Measurements from ENCODE around the gene LYSMD4.

The LYSMD4 gene

GRCh38 chr15:99732124-99732750, 1.0 kb downstream of the LYSMD4 start:
- peak overlapping the region in 20 of 21 experiments; percentile 65 to 97 (median 89) for H3K27ac ChIP-seq
- H3K4me3 ChIP-seq: peak overlapping the region; percentile 82 to 96 (median 90)

- Histone ChIP-seq H3K4me3 (peak overlapping the region in 6 of 7 experiments; percentile 82 to 96 (median 91)), H3K27ac (peak overlapping the region in 7 of 21 experiments; percentile 2 to 97 (median 88))
Observed at GRCh38 chr15:99731336-99732123, 1.7 kb downstream of the LYSMD4 start.

- no peak overlapping the region for H3K27ac ChIP-seq
Observed at GRCh38 chr15:99729920-99730319, 3.3 kb downstream of the LYSMD4 start.

GRCh38 chr15:99729327-99729726, 3.9 kb downstream of the LYSMD4 start:
- Histone ChIP-seq H3K27ac (no peak overlapping the region), H3K4me3 (no peak overlapping the region)

More at GRCh38 chr15:99729920-99730319, 3.3 kb downstream of the LYSMD4 start:
- H3K4me3 ChIP-seq: no peak overlapping the region

GRCh38 chr15:99728916-99729315, 4.3 kb downstream of the LYSMD4 start:
- Histone ChIP-seq H3K4me3 (no peak overlapping the region), H3K27ac (no peak overlapping the region)

GRCh38 chr15:99727733-99728132, 5.5 kb downstream of the LYSMD4 start:
- Histone ChIP-seq H3K4me3 (no peak overlapping the region), H3K27ac (no peak overlapping the region)

GRCh38 chr15:99727330-99727729, 5.9 kb downstream of the LYSMD4 start:
- Histone ChIP-seq H3K27ac (no peak overlapping the region), H3K4me3 (no peak overlapping the region)

- no peak overlapping the region for H3K27ac ChIP-seq
- H3K4me3 ChIP-seq: no peak overlapping the region
Observed at GRCh38 chr15:99726333-99726732, 6.9 kb downstream of the LYSMD4 start.

GRCh38 chr15:99722406-99722805, 10.8 kb downstream of the LYSMD4 start:
- Histone ChIP-seq H3K27ac (no peak overlapping the region), H3K4me3 (no peak overlapping the region)

GRCh38 chr15:99721896-99722295, 11.3 kb downstream of the LYSMD4 start:
- Histone ChIP-seq H3K4me3 (no peak overlapping the region), H3K27ac (no peak overlapping the region)

GRCh38 chr15:99721104-99721778, 12.0 kb downstream of the LYSMD4 start:
- no peak overlapping the region for H3K4me3 ChIP-seq
- H3K27ac ChIP-seq: no peak overlapping the region

GRCh38 chr15:99720533-99720932, 12.7 kb downstream of the LYSMD4 start:
- no peak overlapping the region for H3K4me3 ChIP-seq
- H3K27ac ChIP-seq: no peak overlapping the region

- Histone ChIP-seq H3K27ac (no peak overlapping the region), H3K4me3 (no peak overlapping the region)
Observed at GRCh38 chr15:99719096-99719541, 14.1 kb downstream of the LYSMD4 start.

- no peak overlapping the region for H3K27ac ChIP-seq
- no peak overlapping the region for H3K4me3 ChIP-seq
Observed at GRCh38 chr15:99718421-99718820, 14.8 kb downstream of the LYSMD4 start.

GRCh38 chr15:99717161-99718009, 15.9 kb downstream of the LYSMD4 start:
- H3K27ac ChIP-seq: peak overlapping the region in 10 of 21 experiments; percentile 21 to 76 (median 47)

GRCh38 chr15:99716540-99717095, 16.6 kb downstream of the LYSMD4 start:
- Histone ChIP-seq H3K4me3 (no peak overlapping the region), H3K27ac (peak overlapping the region in 10 of 21 experiments; percentile 21 to 76 (median 49))

More at GRCh38 chr15:99717161-99718009, 15.9 kb downstream of the LYSMD4 start:
- H3K4me3 ChIP-seq: no peak overlapping the region

GRCh38 chr15:99712415-99712814, 20.8 kb downstream of the LYSMD4 start:
- Histone ChIP-seq H3K27ac (peak overlapping the region in 1 of 21 experiments; percentile 7), H3K4me3 (no peak overlapping the region)

- H3K27ac ChIP-seq: peak overlapping the region in 3 of 21 experiments; percentile 2 to 8 (median 7)
- H3K4me3 ChIP-seq: no peak overlapping the region
Observed at GRCh38 chr15:99711625-99712024, 21.6 kb downstream of the LYSMD4 start.
